OCI-M1 (cell line): ENCODE results near the gene DTNBP1.

Experiments used
- DNase-seq: peaks from one replicate; lab custom pipeline; 2025; lab: John Stamatoyannopoulos, UW

Gene DTNBP1

DNA sequence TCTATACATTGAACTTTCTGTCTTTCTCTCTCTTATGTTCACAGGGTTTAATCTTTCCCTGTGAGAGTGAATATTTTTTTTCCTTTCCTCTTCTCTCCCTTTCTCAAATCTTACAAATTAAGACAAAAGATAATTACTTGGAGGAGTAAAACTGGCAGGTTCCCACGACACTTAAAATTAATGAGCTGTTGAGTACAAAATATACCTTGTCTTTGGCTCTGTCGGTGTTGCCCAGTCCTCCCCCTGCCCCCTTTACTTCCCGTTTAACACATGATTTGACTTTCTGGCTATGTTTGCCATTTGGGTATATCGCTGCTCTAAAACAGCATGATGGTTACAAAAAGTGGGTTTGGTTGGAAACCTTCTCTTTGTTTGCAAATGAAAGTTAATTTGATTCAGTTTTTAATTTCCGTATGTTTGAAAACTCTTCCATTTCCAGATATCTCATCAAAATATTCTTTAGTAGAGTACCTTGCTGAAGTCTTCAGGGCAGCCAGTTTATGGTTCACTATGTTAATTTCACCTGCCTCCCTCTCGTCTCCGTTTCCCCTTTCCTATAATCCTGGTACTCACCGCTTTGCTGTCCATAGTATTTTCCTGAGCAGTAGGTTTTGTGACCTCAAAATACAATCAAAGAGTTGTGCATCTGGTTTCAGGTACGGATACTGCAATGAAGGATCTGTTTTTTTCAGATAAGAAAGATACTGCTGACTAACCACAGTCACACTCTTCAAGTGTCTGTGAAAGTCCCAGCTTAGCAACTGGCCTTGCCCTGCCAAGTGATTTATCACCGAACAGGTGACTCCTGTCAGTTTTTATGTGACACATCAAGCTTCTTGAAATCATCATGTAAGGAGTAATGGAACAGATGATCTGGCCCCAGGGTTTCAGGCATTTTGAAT is 181.2 kb downstream of the DTNBP1 start:
- peak; percentile 84 for DNase-seq

- DNase-seq: peak; percentile 40
Observed at GRCh38 chr6:15480525-15480924, 182.3 kb downstream of the DTNBP1 start.

DNA sequence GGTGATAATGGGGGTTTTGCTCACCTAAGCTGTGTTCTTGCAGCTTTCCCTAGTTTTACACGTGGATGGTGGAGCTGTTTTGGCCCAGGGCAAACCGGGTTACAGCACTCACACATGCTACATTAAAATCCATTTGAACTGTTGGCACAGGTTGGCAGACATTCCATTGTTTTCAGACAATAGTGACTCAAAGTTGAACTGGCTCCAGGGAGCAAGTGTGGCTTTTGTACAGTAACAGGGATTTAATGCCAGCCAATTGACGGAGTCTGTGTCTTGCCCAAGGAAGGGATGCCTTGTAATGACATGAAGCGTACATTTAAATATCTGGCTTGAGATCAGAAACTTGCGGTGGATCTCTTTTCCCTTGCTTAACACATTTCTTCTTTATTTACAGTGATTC is 183.1 kb downstream of the DTNBP1 start:
- no peak for DNase-seq

GRCh38 chr6:15477746-15478145 is 185.1 kb downstream of the DTNBP1 start:
- no peak for DNase-seq

DNA sequence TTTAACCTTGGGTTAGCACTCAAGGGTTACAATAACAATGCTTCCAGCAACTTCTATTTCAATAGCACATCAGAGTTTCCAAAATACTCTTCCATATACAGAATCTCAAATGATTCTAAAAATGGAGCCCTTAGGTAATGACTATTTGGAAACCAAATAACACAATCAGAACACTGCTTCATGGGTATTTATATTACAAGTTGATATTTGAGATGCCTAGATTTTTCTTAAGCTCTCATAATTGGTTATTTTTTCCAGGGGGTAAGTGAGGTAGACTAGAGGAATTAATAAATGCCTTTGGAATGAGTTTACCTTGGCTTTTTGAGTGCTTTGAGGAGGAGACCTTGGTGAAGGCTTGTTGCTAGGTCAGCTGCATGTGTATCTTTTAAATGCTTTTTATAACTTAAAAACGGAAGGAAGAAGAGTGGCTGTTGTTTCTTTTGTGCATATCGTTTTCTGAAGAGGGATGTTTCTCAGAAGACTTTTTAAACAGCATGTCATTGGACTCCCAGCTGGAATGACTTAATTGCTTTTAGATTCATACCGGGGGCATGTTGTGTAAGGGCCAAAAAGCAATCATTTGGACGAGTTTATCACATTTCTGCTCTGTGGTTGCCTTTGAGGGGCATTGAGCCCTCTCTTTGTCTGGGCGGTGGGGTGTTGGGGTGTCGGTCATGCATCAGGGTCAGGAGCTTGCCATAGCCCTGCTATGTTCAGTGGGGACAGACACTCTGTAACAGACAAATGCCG is 186.0 kb downstream of the DTNBP1 start:
- DNase-seq: no peak

DNA sequence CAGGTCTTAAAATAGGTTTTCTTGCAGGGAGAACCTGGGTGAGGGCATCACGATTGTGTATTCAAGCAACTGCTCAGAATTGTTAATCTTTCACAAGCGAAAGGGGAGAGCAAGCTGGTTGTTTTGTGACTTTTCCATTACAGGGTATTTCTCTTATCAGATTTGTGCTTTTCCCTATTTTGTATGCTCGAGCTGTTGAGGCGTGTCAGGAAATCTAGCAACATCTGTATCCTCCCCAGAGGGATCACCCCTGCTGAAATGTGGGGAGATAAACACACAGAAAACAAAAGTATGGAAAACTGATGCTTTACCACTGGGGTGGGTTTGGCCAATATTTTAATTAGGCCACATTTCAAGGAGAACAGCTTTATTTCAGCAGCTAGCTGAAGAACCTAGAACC is 187.0 kb downstream of the DTNBP1 start:
- DNase-seq: no peak

- DNase-seq: no peak
Observed at GRCh38 chr6:15475261-15475660, 187.6 kb downstream of the DTNBP1 start.

GRCh38 chr6:15474196-15474595 is 188.6 kb downstream of the DTNBP1 start:
- no peak for DNase-seq

DNA sequence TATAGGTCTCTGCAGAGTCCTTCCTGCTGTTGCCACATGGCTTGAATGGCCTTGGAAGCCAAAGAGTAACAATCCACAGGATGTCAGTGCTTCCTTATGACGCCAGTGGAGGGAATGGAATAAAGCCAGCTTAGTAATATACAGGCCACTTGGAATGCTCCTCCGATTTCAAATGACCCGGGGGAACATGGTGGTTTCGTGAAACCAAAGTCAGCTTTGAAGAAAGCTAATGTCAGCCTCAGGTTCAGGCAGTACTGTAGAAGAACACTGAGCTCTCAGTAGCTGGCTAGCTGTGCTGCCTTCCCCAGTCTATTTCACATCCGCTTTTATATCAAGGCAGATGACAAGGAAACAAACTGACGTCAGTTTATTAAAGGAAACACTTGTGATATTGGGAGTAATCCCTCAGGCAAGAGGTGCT is 189.1 kb downstream of the DTNBP1 start:
- DNase-seq: no peak

- DNase-seq: no peak
Observed at GRCh38 chr6:15473174-15473573, 189.7 kb downstream of the DTNBP1 start.
